Suprapubic skin (tissue), 4 donors: ENCODE data around the gene ATE1. TPM values are rescaled to one million over a fixed set of nuclear protein-coding genes. Genes with fewer than 3 reads are reported as not detected.
"Not testable (repeated sequence)": the region's sequence is repeated elsewhere in the genome, so short reads cannot be mapped to it uniquely, and the experiment has no call there.

Experiments used
- DNase-seq, 2 donors: peaks; one replicate each; pipeline ENCODE4 v3.0.0-alpha.2; 2019; ENCODE audit warnings: low spot score in 2 of 2
- H3K27ac ChIP-seq: fragments of 200-600 bp; sonication (generic); one replicate; pipeline ENCODE4 v1.5.1; 2019
- H3K27me3 ChIP-seq: fragments of 200-600 bp; sonication (generic); one replicate; pipeline ENCODE4 v1.5.1; 2019
- H3K36me3 ChIP-seq: fragments of 200-600 bp; sonication (generic); one replicate; pipeline ENCODE4 v1.5.1; 2019
- H3K4me1 ChIP-seq: fragments of 200-600 bp; sonication (generic); one replicate; pipeline ENCODE4 v1.5.1; 2019
- H3K4me3 ChIP-seq: fragments of 200-600 bp; sonication (generic); one replicate; pipeline ENCODE4 v1.5.1; 2019; ENCODE audit warnings: mild to moderate bottlenecking
- H3K9me3 ChIP-seq: fragments of 200-600 bp; sonication (generic); one replicate; pipeline ENCODE4 v1.5.1; 2019
- EP300 ChIP-seq: sonication (generic); formaldehyde crosslinking; IDR thresholded peaks from one replicate; pipeline ENCODE4 v1.6.1; 2017; ENCODE audit warnings: antibody characterized with exemption
- POLR2A ChIP-seq, 2 donors: fragments of 450-650 bp; IDR thresholded peaks; one replicate each; pipeline ENCODE4 v1.6.1; 2017; ENCODE audit warnings: antibody characterized with exemption in 2 of 2, mild to moderate bottlenecking in 2 of 2, moderate library complexity in 2 of 2
- POLR2AphosphoS5 ChIP-seq, 3 donors: sonication (generic); formaldehyde crosslinking; IDR thresholded peaks; one replicate each; pipeline ENCODE4 v1.6.1; 2017; ENCODE audit warnings: antibody characterized with exemption in 3 of 3
- WGBS: methylation state at CpG from one replicate; pipeline ENCODE4 v1.1.5; 2018; 5-methylcytosine and 5-hydroxymethylcytosine counted together
- total RNA-seq, 4 donors: library from RNA; depleted of rRNA; stranded (reverse); fragments of >200 nt; gene quantifications; one replicate each; pipeline ENCODE4 v1.1.0, GENCODE V29; 2016
- TF ChIP-seq, protein P1 (sequence below), 2 donors: fragments of 200-600 bp in 1 of 2; fragments of 450-650 bp in 1 of 2; sonication (generic) in 1 of 2; IDR thresholded peaks; one replicate each; pipeline ENCODE4 v1.5.1; 2016 to 2019; ENCODE audit warnings: antibody characterized with exemption in 2 of 2, mild to moderate bottlenecking in 1 of 2, moderate library complexity in 1 of 2

Gene ATE1
- total RNA-seq, 4 donors from 2014 or later = 20.3 to 23.2 (median 21.7) TPM

- Histone ChIP-seq H3K4me1 (peaks cover 32% of the 10 kb centered on the region), H3K27me3 (no peaks in the 10 kb centered on the region), H3K9me3 (no peaks in the 10 kb centered on the region), H3K36me3 (peaks cover 8% of the 10 kb centered on the region), H3K27ac (no peak overlapping the region), H3K4me3 (peak overlapping the region; percentile 87)
- TF ChIP-seq EP300 (no peak), POLR2AphosphoS5 (IDR thresholded peaks at IDR 0.05) (no peak), POLR2A (IDR thresholded peaks at IDR 0.05) (no peak)
- TF ChIP-seq, protein P1, sequence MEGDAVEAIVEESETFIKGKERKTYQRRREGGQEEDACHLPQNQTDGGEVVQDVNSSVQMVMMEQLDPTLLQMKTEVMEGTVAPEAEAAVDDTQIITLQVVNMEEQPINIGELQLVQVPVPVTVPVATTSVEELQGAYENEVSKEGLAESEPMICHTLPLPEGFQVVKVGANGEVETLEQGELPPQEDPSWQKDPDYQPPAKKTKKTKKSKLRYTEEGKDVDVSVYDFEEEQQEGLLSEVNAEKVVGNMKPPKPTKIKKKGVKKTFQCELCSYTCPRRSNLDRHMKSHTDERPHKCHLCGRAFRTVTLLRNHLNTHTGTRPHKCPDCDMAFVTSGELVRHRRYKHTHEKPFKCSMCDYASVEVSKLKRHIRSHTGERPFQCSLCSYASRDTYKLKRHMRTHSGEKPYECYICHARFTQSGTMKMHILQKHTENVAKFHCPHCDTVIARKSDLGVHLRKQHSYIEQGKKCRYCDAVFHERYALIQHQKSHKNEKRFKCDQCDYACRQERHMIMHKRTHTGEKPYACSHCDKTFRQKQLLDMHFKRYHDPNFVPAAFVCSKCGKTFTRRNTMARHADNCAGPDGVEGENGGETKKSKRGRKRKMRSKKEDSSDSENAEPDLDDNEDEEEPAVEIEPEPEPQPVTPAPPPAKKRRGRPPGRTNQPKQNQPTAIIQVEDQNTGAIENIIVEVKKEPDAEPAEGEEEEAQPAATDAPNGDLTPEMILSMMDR (IDR thresholded peaks at IDR 0.05) = no peak
- 87% methylated on average over 4 of the region's 4 CpGs for WGBS
- no peak for DNase-seq
Observed at GRCh38 chr10:121926157-121926556, 1.7 kb downstream of the ATE1 start.

DNA sequence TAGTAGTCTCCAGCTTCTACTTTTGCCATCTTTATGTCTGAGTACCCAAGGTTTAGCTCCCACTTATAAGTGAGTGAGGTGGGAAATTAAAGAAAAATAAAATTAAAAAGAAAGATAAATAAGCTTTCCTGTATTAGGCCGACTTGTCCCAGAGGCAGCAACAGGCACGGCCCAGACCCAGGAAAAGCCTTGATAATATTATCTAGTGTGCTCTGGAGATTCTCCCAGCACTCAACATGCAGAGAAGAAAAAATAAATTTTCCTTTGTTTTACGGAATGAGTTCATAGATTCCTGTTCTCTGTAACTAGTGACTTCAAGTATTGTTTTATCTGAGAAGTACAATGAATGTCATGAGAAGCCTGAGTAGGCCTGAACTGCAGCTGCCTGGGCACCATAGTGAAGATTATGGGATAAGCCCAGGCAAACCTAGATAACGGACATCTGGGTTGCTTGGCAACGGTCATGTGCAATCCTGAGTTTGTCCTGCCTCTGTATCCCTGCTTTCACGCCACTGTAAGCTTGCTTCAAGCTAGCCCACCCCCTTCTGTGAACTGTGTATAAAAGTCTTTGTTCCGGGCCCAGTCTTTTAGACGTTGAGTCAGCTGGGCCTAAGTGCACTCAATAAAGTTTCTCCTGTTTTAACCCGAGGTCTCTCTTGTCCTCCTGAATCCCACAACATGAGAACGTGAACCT lies 6.4 kb downstream of the ATE1 start:
- Histone ChIP-seq H3K4me3 (no peak overlapping the region), H3K27ac (no peak overlapping the region), H3K27me3 (no peaks in the 10 kb centered on the region), H3K36me3 (peaks cover 30% of the 10 kb centered on the region), H3K9me3 (no peaks in the 10 kb centered on the region), H3K4me1 (peaks cover 9% of the 10 kb centered on the region)
- no peak for TF ChIP-seq POLR2AphosphoS5 (IDR thresholded peaks at IDR 0.05)
- no peak for DNase-seq
- 63% methylated on average over 10 of the region's 10 CpGs for WGBS

- Histone ChIP-seq H3K4me1 (no peaks in the 10 kb centered on the region), H3K4me3 (no peak overlapping the region), H3K36me3 (peaks cover 30% of the 10 kb centered on the region), H3K9me3 (no peaks in the 10 kb centered on the region), H3K27ac (no peak overlapping the region), H3K27me3 (no peaks in the 10 kb centered on the region)
- DNase-seq = no peak
- TF ChIP-seq, protein P1 (IDR thresholded peaks at IDR 0.05) = no peak
- no peak for TF ChIP-seq POLR2A (IDR thresholded peaks at IDR 0.05)
- no peak for TF ChIP-seq EP300
- no peak for TF ChIP-seq POLR2AphosphoS5 (IDR thresholded peaks at IDR 0.05)
- WGBS = 94% methylated on average over 10 of the region's 10 CpGs
Observed at GRCh38 chr10:121919666-121920065, 8.2 kb downstream of the ATE1 start.

DNA sequence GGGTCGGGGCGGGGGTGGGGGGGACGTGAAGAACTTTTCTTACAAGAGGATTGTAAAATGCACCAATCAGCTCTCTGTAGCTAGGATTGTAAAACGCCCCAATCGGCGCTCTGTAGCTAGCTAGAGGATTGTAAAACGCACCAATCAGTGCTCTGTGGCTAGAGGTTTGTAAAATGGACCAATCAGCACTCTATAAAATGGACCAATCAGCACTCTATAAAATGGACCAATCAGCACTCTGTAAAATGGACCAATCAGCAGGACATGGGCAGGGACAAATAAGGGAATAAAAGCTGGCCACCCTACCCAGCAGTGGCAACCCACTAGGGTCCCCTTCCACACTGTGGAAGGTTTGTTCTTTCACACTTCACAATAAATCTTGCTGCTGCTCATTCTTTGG lies 9.0 kb downstream of the ATE1 start:
- H3K27ac ChIP-seq, H3K4me3 ChIP-seq, H3K4me1 ChIP-seq, H3K9me3 ChIP-seq, H3K27me3 ChIP-seq: not testable (repeated sequence)
- peaks cover 30% of the 10 kb centered on the region for H3K36me3 ChIP-seq
- DNase-seq = peak in 1 of 2 donors; percentile 26
- 90% methylated on average over 7 of the region's 7 CpGs for WGBS

DNA sequence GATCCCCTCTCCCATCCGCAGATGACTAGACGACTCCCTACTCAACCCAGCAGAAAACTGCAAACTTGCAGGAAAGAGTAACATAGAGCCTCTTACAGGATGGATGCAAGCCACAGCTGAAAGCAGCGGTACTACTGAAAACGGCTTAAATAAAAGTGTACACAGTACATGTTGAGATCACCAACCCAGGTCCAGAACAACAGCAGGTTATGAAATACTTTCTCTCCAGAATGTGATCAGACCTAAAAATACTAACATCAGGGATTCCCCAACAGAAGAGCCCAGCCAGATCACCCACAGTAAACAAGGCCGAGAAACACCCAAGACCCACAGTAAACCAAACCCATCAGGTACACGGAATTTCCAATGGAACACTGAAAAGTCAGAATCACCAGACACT lies 13.2 kb downstream of the ATE1 start:
- Histone ChIP-seq H3K36me3 (peaks cover 40% of the 10 kb centered on the region), H3K4me1 (no peaks in the 10 kb centered on the region), H3K9me3 (no peaks in the 10 kb centered on the region), H3K4me3 (no peak overlapping the region), H3K27ac (no peak overlapping the region), H3K27me3 (no peaks in the 10 kb centered on the region)
- 92% methylated on average over 6 of the region's 6 CpGs for WGBS
- no peak for TF ChIP-seq POLR2A (IDR thresholded peaks at IDR 0.05)
- no peak for TF ChIP-seq POLR2AphosphoS5 (IDR thresholded peaks at IDR 0.05)
- TF ChIP-seq, protein P1 (IDR thresholded peaks at IDR 0.05) = no peak
- DNase-seq = no peak

GRCh38 chr10:121911421-121911697 lies 16.5 kb downstream of the ATE1 start:
- Histone ChIP-seq H3K4me1 (no peaks in the 10 kb centered on the region), H3K9me3 (no peaks in the 10 kb centered on the region), H3K27ac (no peak overlapping the region), H3K27me3 (no peaks in the 10 kb centered on the region), H3K36me3 (peaks cover 51% of the 10 kb centered on the region), H3K4me3 (no peak overlapping the region)
- WGBS = 95% methylated on average over 2 of the region's 2 CpGs
- no peak for DNase-seq
- TF ChIP-seq POLR2AphosphoS5 (IDR thresholded peaks at IDR 0.05) = no peak
